Liver (tissue), 9 donors: ENCODE measurements around the gene RASL11B. TPM values are rescaled to one million over a fixed set of nuclear protein-coding genes. Genes with fewer than 3 reads are reported as not detected.

ENCODE experiments used
- DNase-seq: peaks from one replicate; pipeline ENCODE4 v3.0.0-alpha.2; 2017; ENCODE audit warnings: low spot score
- H3K27ac ChIP-seq, 2 donors: one replicate each; pipeline ENCODE4 v1.7.0; 2013; ENCODE audit warnings: inconsistent platforms in 2 of 2, low read length in 2 of 2, control low read depth in 1 of 2, low read depth in 1 of 2, mild to moderate bottlenecking in 1 of 2
- H3K27me3 ChIP-seq, 4 donors: one replicate each; pipeline versions ENCODE4 v1.6.1 to v1.7.0; 2013; ENCODE audit warnings: low read length in 3 of 4, inconsistent platforms in 1 of 4, mild to moderate bottlenecking in 1 of 4, moderate library complexity in 1 of 4; ENCODE audit not compliant: control insufficient read depth in 4 of 4, insufficient read depth in 4 of 4
- H3K36me3 ChIP-seq, 4 donors: one replicate each; pipeline versions ENCODE4 v1.6.1 to v1.7.0; 2013; ENCODE audit warnings: low read length in 3 of 4, mild to moderate bottlenecking in 3 of 4, low read depth in 1 of 4, moderate library complexity in 1 of 4; ENCODE audit not compliant: control insufficient read depth in 4 of 4, insufficient read depth in 3 of 4
- H3K4me1 ChIP-seq, 4 donors: one replicate each; pipeline versions ENCODE4 v1.6.1 to v1.7.0; 2013; ENCODE audit warnings: low read length in 3 of 4, mild to moderate bottlenecking in 3 of 4, moderate library complexity in 1 of 4; ENCODE audit not compliant: control insufficient read depth in 4 of 4, insufficient read depth in 4 of 4
- H3K4me3 ChIP-seq, 3 donors: one replicate each; pipeline versions ENCODE4 v1.6.1 to v1.7.0; 2013; ENCODE audit warnings: low read length in 3 of 3, control low read depth in 1 of 3, low read depth in 1 of 3, mild to moderate bottlenecking in 1 of 3
- H3K9ac ChIP-seq, 2 donors: one replicate each; pipeline ENCODE4 v1.7.0; 2013; ENCODE audit warnings: low read length in 2 of 2, mild to moderate bottlenecking in 2 of 2, moderate library complexity in 2 of 2, control low read depth in 1 of 2, low read depth in 1 of 2
- H3K9me3 ChIP-seq, 4 donors: one replicate each; pipeline versions ENCODE4 v1.6.1 to v1.7.0; 2013; ENCODE audit warnings: low read length in 3 of 4; ENCODE audit not compliant: control insufficient read depth in 4 of 4
- EGR1 ChIP-seq, 2 donors: IDR thresholded peaks; 2 replicates each; pipeline ENCODE4 v1.6.1; 2016 to 2018; ENCODE audit warnings: antibody characterized with exemption in 2 of 2, low read depth in 2 of 2
- FOXA1 ChIP-seq: IDR thresholded peaks from 2 replicates; pipeline ENCODE4 v1.6.1; 2016; ENCODE audit warnings: antibody characterized with exemption
- FOXA2 ChIP-seq: IDR thresholded peaks from 2 replicates; pipeline ENCODE4 v1.6.1; 2016; ENCODE audit warnings: antibody characterized with exemption
- GABPA ChIP-seq, 2 donors: IDR thresholded peaks in 1 of 2; conservative IDR thresholded peaks in 1 of 2; 2 replicates each; pipeline ENCODE4 v1.6.1; 2016; ENCODE audit warnings: antibody characterized with exemption in 2 of 2, mild to moderate bottlenecking in 1 of 2, moderate library complexity in 1 of 2
- HNF4G ChIP-seq: IDR thresholded peaks from 2 replicates; pipeline ENCODE4 v1.6.1; 2016; ENCODE audit warnings: antibody characterized with exemption
- JUND ChIP-seq, 2 donors: IDR thresholded peaks; 2 replicates each; pipeline ENCODE4 v1.6.1; 2016; ENCODE audit warnings: antibody characterized with exemption in 2 of 2
- MAX ChIP-seq: IDR thresholded peaks from 2 replicates; pipeline ENCODE4 v1.6.1; 2016; ENCODE audit warnings: antibody characterized with exemption
- NR2F2 ChIP-seq: IDR thresholded peaks from 2 replicates; pipeline ENCODE4 v1.6.1; 2016; ENCODE audit warnings: antibody characterized with exemption
- RAD21 ChIP-seq, 2 donors: IDR thresholded peaks; 2 replicates each; pipeline ENCODE4 v1.6.1; 2016; ENCODE audit warnings: antibody characterized with exemption in 2 of 2, mild to moderate bottlenecking in 2 of 2
- REST ChIP-seq: IDR thresholded peaks from 2 replicates; pipeline ENCODE4 v1.6.1; 2016; ENCODE audit warnings: antibody characterized with exemption, mild to moderate bottlenecking
- RXRA ChIP-seq, 2 donors: IDR thresholded peaks; 2 replicates each; pipeline ENCODE4 v1.6.1; 2017 to 2018; ENCODE audit warnings: antibody characterized with exemption in 2 of 2, mild to moderate bottlenecking in 1 of 2
- SP1 ChIP-seq: IDR thresholded peaks from 2 replicates; pipeline ENCODE4 v1.6.1; 2018; ENCODE audit warnings: antibody characterized with exemption, mild to moderate bottlenecking
- TAF1 ChIP-seq: conservative IDR thresholded peaks from 2 replicates; pipeline ENCODE4 v1.6.1; 2016; ENCODE audit warnings: antibody characterized with exemption, mild to moderate bottlenecking
- YY1 ChIP-seq: IDR thresholded peaks from 2 replicates; pipeline ENCODE4 v1.6.1; 2016; ENCODE audit warnings: antibody characterized with exemption, mild to moderate bottlenecking
- WGBS: extraction: QIAGEN DNeasy Blood & Tissue Kit; methylation state at CpG from one replicate; pipeline ENCODE4 v1.1.7; 2013; 5-methylcytosine and 5-hydroxymethylcytosine counted together
- polyA plus RNA-seq, 2 donors: library from polyadenylated mRNA; stranded (reverse) in 1 of 2; unstranded in 1 of 2; fragments of 200-250 nt in 1 of 2; fragments of >200 nt in 1 of 2; fragmentation: Nextera tagmentation in 1 of 2; extraction: Ambion mirVana in 1 of 2; gene quantifications; one replicate each; pipeline versions ENCODE4 v1.2.1 to v1.2.3, GENCODE V29; 2013 to 2015
- total RNA-seq, 2 donors: library from RNA; depleted of rRNA; stranded (reverse); fragments of >200 nt; gene quantifications; one replicate each; pipeline ENCODE4 v1.2.3, GENCODE V29; 2014
- TF ChIP-seq, protein P1 (sequence below): IDR thresholded peaks from 2 replicates; pipeline ENCODE4 v1.6.1; 2016; ENCODE audit warnings: antibody characterized with exemption
- TF ChIP-seq, protein P2 (sequence below): fragments of 150-350 bp; IDR thresholded peaks from 2 replicates; pipeline ENCODE4 v1.5.1; 2017; ENCODE audit warnings: improper control_type of control experiment, low read depth, low read length; ENCODE audit not compliant: missing input control
- TF ChIP-seq, protein P3 (sequence below): IDR thresholded peaks from 2 replicates; pipeline ENCODE4 v1.6.1; 2016; ENCODE audit warnings: antibody characterized with exemption
- donor health status: healthy.
- donor health status: healthy.
- donor health status: healthy.
- donor health status: healthy.
- donor health status: healthy.

Gene RASL11B
- total and polyA plus RNA-seq, 4 donors = 0.19 to 1.0 (median 0.61) TPM

DNA sequence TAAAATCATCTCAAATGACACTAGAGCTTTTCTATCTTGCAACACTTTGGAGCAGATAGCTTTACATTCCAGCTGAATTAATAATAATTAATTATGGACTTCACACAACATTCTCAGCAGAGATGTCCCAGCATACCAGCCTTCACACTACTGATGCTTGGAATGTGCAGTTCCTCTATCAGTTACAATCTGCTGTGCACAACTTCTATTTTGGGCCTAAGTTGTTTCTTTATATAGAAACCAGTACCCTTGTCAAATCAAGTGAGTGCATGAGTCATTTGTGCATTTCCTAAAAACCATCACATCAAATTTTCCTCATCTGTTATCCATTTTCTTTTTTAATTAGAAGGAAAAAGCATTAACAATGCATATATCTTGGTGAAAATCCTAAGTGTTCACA is 8.8 kb upstream of the RASL11B start:
- Histone ChIP-seq H3K9ac (no peak overlapping the region), H3K4me3 (no peak overlapping the region), H3K9me3 (peaks cover 0 to 10% (median 5%) of the 10 kb centered on the region in 4 donors), H3K27me3 (no peaks in the 10 kb centered on the region), H3K4me1 (no peaks in the 10 kb centered on the region), H3K36me3 (no peaks in the 10 kb centered on the region), H3K27ac (no peak overlapping the region)
- no peak for DNase-seq
- no peak for TF ChIP-seq RAD21 (IDR thresholded peaks at IDR 0.05)
- TF ChIP-seq EGR1 (IDR thresholded peaks at IDR 0.05; ENCODE audit: low read depth in 2 of 2) = no peak
- no peak for TF ChIP-seq JUND (IDR thresholded peaks at IDR 0.05)
- TF ChIP-seq MAX = no peak
- TF ChIP-seq, protein P1, sequence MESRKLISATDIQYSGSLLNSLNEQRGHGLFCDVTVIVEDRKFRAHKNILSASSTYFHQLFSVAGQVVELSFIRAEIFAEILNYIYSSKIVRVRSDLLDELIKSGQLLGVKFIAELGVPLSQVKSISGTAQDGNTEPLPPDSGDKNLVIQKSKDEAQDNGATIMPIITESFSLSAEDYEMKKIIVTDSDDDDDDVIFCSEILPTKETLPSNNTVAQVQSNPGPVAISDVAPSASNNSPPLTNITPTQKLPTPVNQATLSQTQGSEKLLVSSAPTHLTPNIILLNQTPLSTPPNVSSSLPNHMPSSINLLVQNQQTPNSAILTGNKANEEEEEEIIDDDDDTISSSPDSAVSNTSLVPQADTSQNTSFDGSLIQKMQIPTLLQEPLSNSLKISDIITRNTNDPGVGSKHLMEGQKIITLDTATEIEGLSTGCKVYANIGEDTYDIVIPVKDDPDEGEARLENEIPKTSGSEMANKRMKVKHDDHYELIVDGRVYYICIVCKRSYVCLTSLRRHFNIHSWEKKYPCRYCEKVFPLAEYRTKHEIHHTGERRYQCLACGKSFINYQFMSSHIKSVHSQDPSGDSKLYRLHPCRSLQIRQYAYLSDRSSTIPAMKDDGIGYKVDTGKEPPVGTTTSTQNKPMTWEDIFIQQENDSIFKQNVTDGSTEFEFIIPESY = no peak
- no peak for TF ChIP-seq REST
- TF ChIP-seq HNF4G = no peak
- TF ChIP-seq GABPA (IDR thresholded peaks at IDR 0.05 in 1 of 2, conservative IDR thresholded peaks at IDR 0.05 in 1 of 2) = no peak
- no peak for TF ChIP-seq SP1
- TF ChIP-seq, protein P2, sequence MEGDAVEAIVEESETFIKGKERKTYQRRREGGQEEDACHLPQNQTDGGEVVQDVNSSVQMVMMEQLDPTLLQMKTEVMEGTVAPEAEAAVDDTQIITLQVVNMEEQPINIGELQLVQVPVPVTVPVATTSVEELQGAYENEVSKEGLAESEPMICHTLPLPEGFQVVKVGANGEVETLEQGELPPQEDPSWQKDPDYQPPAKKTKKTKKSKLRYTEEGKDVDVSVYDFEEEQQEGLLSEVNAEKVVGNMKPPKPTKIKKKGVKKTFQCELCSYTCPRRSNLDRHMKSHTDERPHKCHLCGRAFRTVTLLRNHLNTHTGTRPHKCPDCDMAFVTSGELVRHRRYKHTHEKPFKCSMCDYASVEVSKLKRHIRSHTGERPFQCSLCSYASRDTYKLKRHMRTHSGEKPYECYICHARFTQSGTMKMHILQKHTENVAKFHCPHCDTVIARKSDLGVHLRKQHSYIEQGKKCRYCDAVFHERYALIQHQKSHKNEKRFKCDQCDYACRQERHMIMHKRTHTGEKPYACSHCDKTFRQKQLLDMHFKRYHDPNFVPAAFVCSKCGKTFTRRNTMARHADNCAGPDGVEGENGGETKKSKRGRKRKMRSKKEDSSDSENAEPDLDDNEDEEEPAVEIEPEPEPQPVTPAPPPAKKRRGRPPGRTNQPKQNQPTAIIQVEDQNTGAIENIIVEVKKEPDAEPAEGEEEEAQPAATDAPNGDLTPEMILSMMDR = no peak
- TF ChIP-seq YY1 = no peak
- TF ChIP-seq FOXA2 = no peak
- TF ChIP-seq TAF1 = no peak

DNA sequence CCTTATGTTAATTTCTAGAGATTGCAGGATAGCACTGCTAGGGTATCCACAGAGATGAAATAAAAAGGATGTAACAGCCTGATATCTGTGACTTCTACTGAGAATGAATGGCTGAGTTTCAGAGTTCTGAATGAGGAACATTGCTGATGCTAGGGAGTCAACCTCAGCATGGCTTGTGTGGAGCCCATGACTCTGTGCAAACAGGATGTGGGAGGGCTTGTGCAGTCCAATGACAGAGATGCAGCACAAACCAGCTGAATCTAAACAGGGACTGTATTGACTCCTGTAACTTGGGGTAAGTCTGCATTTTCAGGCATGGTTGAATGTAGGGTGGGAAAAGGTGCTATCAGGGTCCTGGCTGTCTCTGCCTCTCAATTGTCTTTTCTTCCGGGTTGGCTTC is 5.3 kb upstream of the RASL11B start:
- no peak for TF ChIP-seq RAD21 (IDR thresholded peaks at IDR 0.05)
- TF ChIP-seq NR2F2 = no peak
- TF ChIP-seq RXRA (IDR thresholded peaks at IDR 0.05) = no peak
- TF ChIP-seq SP1 = no peak
- no peak for TF ChIP-seq FOXA1
- TF ChIP-seq MAX = no peak
- TF ChIP-seq, protein P3, sequence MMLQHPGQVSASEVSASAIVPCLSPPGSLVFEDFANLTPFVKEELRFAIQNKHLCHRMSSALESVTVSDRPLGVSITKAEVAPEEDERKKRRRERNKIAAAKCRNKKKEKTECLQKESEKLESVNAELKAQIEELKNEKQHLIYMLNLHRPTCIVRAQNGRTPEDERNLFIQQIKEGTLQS = no peak
- no peak for TF ChIP-seq GABPA (IDR thresholded peaks at IDR 0.05 in 1 of 2, conservative IDR thresholded peaks at IDR 0.05 in 1 of 2)
- TF ChIP-seq, protein P1 = no peak
- no peak for TF ChIP-seq EGR1 (IDR thresholded peaks at IDR 0.05; ENCODE audit: low read depth in 2 of 2)
- TF ChIP-seq FOXA2 = no peak
- TF ChIP-seq REST = no peak
- no peak for TF ChIP-seq HNF4G
- no peak for TF ChIP-seq TAF1
- Histone ChIP-seq H3K9me3 (peaks cover 0 to 11% (median 6%) of the 10 kb centered on the region in 4 donors), H3K4me3 (no peak overlapping the region), H3K27me3 (no peaks in the 10 kb centered on the region), H3K9ac (no peak overlapping the region), H3K27ac (no peak overlapping the region), H3K36me3 (no peaks in the 10 kb centered on the region), H3K4me1 (peaks cover 0 to 6% (median 2%) of the 10 kb centered on the region in 4 donors)
- no peak for DNase-seq
- 92% methylated on average over 1 of the region's 1 CpG for WGBS
